Right lobe of liver (tissue), 6 donors: ENCODE measurements around the gene EDIL3. TPM values are rescaled to one million over a fixed set of nuclear protein-coding genes. Genes with fewer than 3 reads are reported as not detected.

Experiments
- ATAC-seq, 4 donors: fragments of 200-7000 bp; cut with Tn5 transposase; one replicate each; pipeline ENCODE4 v1.9.1; 2020; ENCODE audit warnings: mild to moderate bottlenecking in 4 of 4, moderate library complexity in 4 of 4
- DNase-seq, 3 donors: peaks; one replicate each; pipeline ENCODE4 v3.0.0-alpha.2; 2020
- H3K27ac ChIP-seq, 3 donors: fragments of 200-600 bp; one replicate each; pipeline ENCODE4 v1.8.0; 2022
- H3K27me3 ChIP-seq, 2 donors: fragments of 200-600 bp; one replicate each; pipeline ENCODE4 v1.8.0; 2022
- H3K36me3 ChIP-seq, 4 donors: fragments of 200-600 bp; sonication (generic) in 1 of 4; one replicate each; pipeline versions ENCODE4 v1.5.1 to v1.8.0; 2017 to 2022; ENCODE audit warnings: control low read depth in 1 of 4
- H3K4me1 ChIP-seq, 4 donors: fragments of 200-600 bp; sonication (generic) in 1 of 4; one replicate each; pipeline versions ENCODE4 v1.5.1 to v1.8.0; 2017 to 2022; ENCODE audit warnings: control low read depth in 1 of 4
- H3K4me3 ChIP-seq, 3 donors: fragments of 200-600 bp; one replicate each; pipeline ENCODE4 v1.8.0; 2022
- H3K9me3 ChIP-seq, 4 donors: fragments of 200-600 bp; sonication (generic) in 1 of 4; one replicate each; pipeline versions ENCODE4 v1.5.1 to v1.8.0; 2017 to 2022; ENCODE audit warnings: control low read depth in 1 of 4
- POLR2A ChIP-seq: fragments of 450-650 bp; IDR thresholded peaks from one replicate; pipeline ENCODE4 v1.6.1; 2017; ENCODE audit warnings: antibody characterized with exemption, mild to moderate bottlenecking
- WGBS: methylation state at CpG from one replicate; pipeline ENCODE4 v1.1.6; 2018; ENCODE audit warnings: low coverage, low lambda C conversion rate; ENCODE audit not compliant: insufficient coverage; ENCODE audit errors: missing lambda C conversion rate; 5-methylcytosine and 5-hydroxymethylcytosine counted together
- intact Hi-C, 2 donors: fragments of 100-400 bp; cut with DNase I; formaldehyde crosslinking; loops; one replicate each; pipeline versions ENCODE4 v1.11.2 to v1.14.1; 2022
- total RNA-seq, 6 experiments: library from RNA; depleted of rRNA in 2 of 6; stranded (reverse); fragments of >200 nt in 2 of 6; fragmentation: NEBNext Ultra II Directional in 3 of 6; extraction: Animal tissue kit (Norgen Biotek cat#: 25700) in 3 of 6; gene quantifications; one replicate each; pipeline versions ENCODE4 v1.1.0 to v1.2.4, GENCODE V29; 2016 to 2023
- TF ChIP-seq, protein P1 (sequence below), 4 donors: fragments of 200-600 bp in 3 of 4; fragments of 450-650 bp in 1 of 4; IDR thresholded peaks; one replicate each; pipeline versions ENCODE4 v1.5.1 to v1.8.0; 2016 to 2022; ENCODE audit warnings: antibody characterized with exemption in 4 of 4, mild to moderate bottlenecking in 2 of 4
- donor health status: DM: no; HTN: yes; CAD: no.
- donor health status: DM: no; HTN: no; CAD: no.
- donor health status: DM: no; HTN: no; CAD: no.
- donor health status: DM: no; HTN: yes; CAD: no.
- donor health status: DM: no; HTN: yes; CAD: no.

Gene EDIL3
- total RNA-seq, 6 experiments from 2014 or later: 0.61 to 0.84 (median 0.68) TPM; not detected in 3

DNA sequence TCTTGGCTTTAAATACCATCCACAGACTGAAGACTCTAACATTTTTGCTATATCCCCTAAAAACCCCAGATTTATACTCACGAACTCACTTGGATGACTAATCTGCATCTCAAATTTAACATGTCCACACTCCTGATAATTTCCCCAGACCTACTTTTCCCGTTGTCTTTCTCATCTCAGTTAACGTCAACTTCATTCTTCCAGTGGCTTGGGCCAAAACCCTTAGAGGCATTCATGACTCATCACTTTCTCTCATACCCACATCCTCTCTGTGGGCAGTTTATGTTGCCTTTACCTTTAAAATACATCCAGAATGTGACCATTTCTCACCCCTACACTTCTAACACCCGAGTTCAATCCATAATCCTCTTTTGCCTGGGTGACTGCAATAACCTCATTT, 96.7 kb downstream of the EDIL3 start:
- H3K9me3 ChIP-seq: no peaks in the 10 kb centered on the region
- intact Hi-C loops: no loop called here
- H3K27me3 ChIP-seq: no peaks in the 10 kb centered on the region
- H3K36me3 ChIP-seq: no peaks in the 10 kb centered on the region
- WGBS: 42% methylated on average over 4 of the region's 4 CpGs
- no peaks in the 10 kb centered on the region for H3K4me1 ChIP-seq
- no peak for ATAC-seq
- no peak overlapping the region for H3K27ac ChIP-seq
- no peak overlapping the region for H3K4me3 ChIP-seq
- TF ChIP-seq POLR2A: no peak
- TF ChIP-seq, protein P1, sequence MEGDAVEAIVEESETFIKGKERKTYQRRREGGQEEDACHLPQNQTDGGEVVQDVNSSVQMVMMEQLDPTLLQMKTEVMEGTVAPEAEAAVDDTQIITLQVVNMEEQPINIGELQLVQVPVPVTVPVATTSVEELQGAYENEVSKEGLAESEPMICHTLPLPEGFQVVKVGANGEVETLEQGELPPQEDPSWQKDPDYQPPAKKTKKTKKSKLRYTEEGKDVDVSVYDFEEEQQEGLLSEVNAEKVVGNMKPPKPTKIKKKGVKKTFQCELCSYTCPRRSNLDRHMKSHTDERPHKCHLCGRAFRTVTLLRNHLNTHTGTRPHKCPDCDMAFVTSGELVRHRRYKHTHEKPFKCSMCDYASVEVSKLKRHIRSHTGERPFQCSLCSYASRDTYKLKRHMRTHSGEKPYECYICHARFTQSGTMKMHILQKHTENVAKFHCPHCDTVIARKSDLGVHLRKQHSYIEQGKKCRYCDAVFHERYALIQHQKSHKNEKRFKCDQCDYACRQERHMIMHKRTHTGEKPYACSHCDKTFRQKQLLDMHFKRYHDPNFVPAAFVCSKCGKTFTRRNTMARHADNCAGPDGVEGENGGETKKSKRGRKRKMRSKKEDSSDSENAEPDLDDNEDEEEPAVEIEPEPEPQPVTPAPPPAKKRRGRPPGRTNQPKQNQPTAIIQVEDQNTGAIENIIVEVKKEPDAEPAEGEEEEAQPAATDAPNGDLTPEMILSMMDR (IDR thresholded peaks at IDR 0.05): no peak
- DNase-seq: no peak

DNA sequence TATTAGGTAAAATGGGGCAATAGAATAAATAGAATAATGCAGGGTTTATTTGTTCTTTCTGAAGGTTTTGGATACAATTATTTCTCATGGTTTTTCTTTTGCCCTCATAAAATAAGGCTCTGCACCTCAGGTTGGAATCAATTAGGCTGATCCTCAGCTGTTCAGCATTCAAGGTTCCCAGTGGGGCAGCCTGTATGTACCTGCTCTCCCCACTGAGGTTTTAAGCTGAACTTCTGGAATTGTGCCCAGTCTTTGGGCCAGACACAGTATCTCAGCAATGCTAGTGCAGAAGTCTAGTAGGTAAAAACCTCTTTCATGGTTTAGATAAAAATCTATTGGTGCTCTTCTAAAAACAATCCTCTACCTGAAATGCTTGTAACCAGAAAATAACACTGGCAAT, 98.0 kb downstream of the EDIL3 start:
- no peaks in the 10 kb centered on the region for H3K9me3 ChIP-seq
- no peak for TF ChIP-seq POLR2A
- TF ChIP-seq, protein P1 (IDR thresholded peaks at IDR 0.05): no peak
- H3K27ac ChIP-seq: no peak overlapping the region
- no peak overlapping the region for H3K4me3 ChIP-seq
- no peak for ATAC-seq
- intact Hi-C loops: no loop called here
- no peaks in the 10 kb centered on the region for H3K4me1 ChIP-seq
- DNase-seq: no peak
- H3K36me3 ChIP-seq: no peaks in the 10 kb centered on the region
- H3K27me3 ChIP-seq: no peaks in the 10 kb centered on the region

DNA sequence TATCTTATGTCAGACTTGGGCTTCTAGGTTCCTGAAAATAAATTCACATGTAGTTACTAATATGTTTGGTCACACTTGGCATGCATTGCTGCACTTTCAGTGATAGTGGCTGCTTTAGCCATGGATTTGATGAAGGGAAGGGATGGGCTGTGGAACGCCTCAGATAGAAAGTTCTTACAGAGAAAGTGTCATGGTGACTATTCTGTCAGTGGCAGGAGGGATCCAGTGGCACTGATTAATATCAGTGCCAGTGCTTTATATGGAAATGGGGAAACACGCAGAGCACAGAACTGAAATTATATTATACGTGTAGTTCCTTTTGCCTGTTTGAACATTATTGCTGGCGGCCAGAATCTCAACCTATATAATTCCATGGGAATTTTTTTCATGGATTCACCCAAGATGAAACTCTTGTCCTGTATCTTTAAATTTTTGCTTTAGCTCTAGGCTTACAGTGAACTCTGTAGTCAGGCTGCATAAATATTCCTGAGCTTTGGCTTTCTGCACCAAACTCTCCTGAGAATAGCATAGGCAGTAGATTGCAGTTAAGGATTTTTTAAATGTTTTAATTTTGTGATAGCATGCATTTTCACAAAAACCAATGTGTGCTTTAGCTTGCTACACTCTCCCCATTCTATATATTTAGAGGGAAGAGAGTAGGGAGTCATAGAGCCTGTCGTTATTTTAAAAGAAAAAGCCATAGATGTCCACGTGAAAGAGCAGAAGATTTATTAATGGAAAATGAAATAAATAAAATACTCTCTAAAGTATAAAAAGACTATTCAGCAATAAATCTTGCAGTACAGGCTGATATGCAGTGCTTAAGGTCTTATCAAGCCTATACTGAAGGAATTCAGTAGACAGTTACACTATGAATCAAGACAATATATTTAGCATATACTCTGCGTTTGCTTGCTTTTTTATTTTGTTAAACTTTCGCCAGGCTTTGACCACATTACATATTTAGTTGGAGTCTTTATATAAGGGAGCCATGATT, 98.7 kb downstream of the EDIL3 start:
- no peak for DNase-seq
- intact Hi-C loops: no loop called here
- no peak for ATAC-seq
- H3K27me3 ChIP-seq: no peaks in the 10 kb centered on the region
- no peak overlapping the region for H3K27ac ChIP-seq
- WGBS: 71% methylated on average over 8 of the region's 8 CpGs
- TF ChIP-seq, protein P1 (IDR thresholded peaks at IDR 0.05): no peak
- TF ChIP-seq POLR2A: no peak
- H3K4me3 ChIP-seq: no peak overlapping the region
- H3K9me3 ChIP-seq: no peaks in the 10 kb centered on the region
- H3K36me3 ChIP-seq: no peaks in the 10 kb centered on the region
- H3K4me1 ChIP-seq: no peaks in the 10 kb centered on the region

DNA sequence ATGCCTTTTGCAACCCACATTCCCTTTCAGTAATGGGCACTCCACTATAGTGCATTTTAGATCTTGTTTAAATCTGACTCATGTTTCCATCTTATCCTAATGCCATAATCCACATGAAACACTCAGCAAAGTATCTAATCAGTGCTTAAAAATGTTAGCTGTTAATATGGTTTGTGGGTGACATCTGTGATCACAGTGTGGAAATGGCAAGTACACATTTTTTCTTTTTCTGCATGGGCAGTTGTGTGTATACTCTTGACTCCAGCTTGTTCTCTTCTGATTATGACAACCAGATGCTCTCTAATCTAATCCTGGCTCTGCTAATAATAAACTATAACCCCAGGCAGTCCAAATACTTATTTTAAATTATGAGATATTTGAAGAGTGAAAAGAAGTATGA, 103.3 kb downstream of the EDIL3 start:
- intact Hi-C loops: no loop called here
- H3K36me3 ChIP-seq: no peaks in the 10 kb centered on the region

More for the DNA sequence above, 103.3 kb downstream of the EDIL3 start:
- ATAC-seq: no peak
- Histone ChIP-seq H3K4me1 (no peaks in the 10 kb centered on the region), H3K9me3 (no peaks in the 10 kb centered on the region), H3K4me3 (no peak overlapping the region), H3K27me3 (no peaks in the 10 kb centered on the region), H3K27ac (no peak overlapping the region)
- no peak for TF ChIP-seq POLR2A
- TF ChIP-seq, protein P1 (IDR thresholded peaks at IDR 0.05): no peak
- DNase-seq: no peak
